Measurements from ENCODE around the gene NAP1L1.
"Not testable (repeated sequence)": the region's sequence is repeated elsewhere in the genome, so short reads cannot be mapped to it uniquely, and the experiment has no call there.

Gene NAP1L1

DNA sequence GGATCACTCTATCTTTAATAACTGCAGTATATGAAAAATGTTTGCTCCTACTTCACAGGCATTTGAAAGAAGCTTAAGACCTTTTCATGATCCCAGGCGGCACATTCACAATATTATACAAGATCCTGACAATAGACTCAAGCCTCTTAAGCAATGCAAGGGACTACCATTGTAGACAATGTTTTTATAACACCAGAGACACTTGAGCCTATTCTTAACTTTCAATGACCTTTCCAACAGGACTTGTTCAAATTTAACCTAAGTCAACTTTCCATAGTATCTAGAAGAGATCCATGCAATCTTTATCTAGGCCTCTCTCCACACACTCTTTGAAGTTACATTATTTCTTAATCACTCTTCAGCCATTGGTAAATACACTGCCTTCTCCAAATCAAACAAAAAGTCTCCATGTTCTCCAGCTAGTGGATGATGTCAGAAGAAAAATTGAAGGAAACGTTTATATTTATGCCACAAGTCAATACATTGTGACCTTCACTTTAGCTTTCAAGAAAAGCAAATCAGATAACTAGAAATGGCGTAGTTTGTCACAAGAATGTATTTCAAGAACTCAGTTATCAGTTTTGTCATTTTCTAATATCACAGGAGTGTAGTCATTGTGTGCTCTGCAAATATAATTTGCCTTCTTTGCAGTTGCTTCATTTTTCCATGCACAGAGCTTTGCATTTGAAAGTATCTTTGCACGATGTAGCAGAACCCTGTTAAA is 94.1 kb downstream of the NAP1L1 start:
- no peak for DNase-seq (ENCODE audit: low read depth)

DNA sequence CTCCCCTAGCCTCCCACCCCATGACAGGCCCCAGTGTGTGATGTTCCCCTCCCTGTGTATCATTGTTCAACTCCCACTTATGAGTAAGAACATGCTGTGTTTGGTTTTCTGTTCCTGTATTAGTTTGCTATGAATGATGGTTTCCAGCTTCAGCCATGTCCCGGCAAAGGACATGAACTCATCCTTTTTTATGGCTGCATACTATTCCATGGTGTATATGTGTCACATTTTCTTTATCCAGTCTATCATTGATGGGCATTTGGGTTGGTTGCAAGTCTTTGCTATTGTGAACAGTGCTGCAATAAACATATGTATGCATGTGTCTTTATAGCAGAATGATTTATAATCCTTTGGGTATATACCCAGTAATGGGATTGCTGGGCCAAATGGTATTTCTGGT is 96.8 kb downstream of the NAP1L1 start:
- not testable (repeated sequence) for DNase-seq (ENCODE audit: low read depth)

Measured in stimulated activated CD8-positive, alpha-beta memory T cell treated with anti-CD3 and anti-CD28 coated beads, Interleukin-15, amount 100 ng/mL, for 1 hour (primary cell).